GM23248 (cell line): ENCODE data around the gene C1QBP.
"Not testable (repeated sequence)": the region's sequence is repeated elsewhere in the genome, so short reads cannot be mapped to it uniquely, and the experiment has no call there.

Experiments used
- EZH2 ChIP-seq: fragments of 200-600 bp; sonication (generic); IDR thresholded peaks from 2 replicates; pipeline ENCODE4 v1.6.1; 2018; ENCODE audit warnings: antibody characterized with exemption, mild to moderate bottlenecking; ENCODE audit not compliant: insufficient read depth, poor library complexity, severe bottlenecking
- EZH2phosphoT487 ChIP-seq: fragments of 200-600 bp; sonication (generic); IDR thresholded peaks from 2 replicates; pipeline ENCODE4 v1.6.1; 2018; ENCODE audit warnings: antibody characterized with exemption, moderate library complexity, mild to moderate bottlenecking, low read depth; ENCODE audit not compliant: insufficient read depth

- not testable (repeated sequence) for TF ChIP-seq EZH2, EZH2phosphoT487
These were observed 7.7 kb downstream of the C1QBP start for GRCh38 chr17:5431234-5431633.
